GM21360 (cell line): ENCODE measurements around the gene CLIP3.
A peak's percentile ranks its signal among the peaks of the same experiment; 100 is the strongest.

Experiments
- ATAC-seq: cut with Tn5 transposase; IDR thresholded peaks from one replicate; pipeline ENCODE4 v1.9.1; 2021; ENCODE audit warnings: mild to moderate bottlenecking, moderate library complexity; ENCODE audit not compliant: unreplicated experiment

The CLIP3 gene

DNA sequence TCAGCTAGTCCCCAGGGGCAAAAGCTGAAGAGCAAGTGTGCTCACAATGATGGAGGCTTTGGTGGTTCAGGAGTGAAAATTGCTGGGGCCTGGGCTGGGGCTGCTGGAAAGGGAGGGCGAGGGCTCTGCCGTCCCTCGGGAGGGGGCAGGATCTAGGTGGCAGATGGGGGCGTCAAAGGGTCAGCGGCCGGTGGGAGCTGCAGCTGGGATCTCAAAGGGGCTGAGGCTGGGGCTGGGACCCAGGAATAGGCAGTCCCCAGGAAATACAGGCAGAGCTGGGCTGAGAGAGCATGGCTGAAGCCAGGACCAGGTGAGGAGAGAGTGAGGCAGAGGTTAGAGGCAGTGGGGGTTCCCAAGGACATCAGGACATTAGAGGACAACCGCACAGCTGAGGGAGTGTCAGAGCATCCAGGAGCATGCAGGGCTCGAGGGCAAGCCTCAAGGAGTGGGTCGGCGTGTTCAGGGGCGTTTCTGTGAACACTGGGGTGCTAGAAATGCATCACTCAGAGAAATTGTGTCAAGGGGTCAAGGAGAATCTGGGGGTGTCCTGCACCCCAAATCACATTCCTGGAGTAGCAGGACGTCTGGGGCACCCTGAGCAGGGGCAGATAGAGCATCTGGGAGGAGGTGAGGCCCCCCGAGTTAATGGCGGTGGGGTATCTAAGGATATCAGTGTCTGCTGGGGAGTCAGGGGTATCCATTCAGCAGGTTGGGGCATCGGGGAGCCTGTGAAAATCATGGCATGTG is 22.9 kb downstream of the CLIP3 start:
- no peak for ATAC-seq

DNA sequence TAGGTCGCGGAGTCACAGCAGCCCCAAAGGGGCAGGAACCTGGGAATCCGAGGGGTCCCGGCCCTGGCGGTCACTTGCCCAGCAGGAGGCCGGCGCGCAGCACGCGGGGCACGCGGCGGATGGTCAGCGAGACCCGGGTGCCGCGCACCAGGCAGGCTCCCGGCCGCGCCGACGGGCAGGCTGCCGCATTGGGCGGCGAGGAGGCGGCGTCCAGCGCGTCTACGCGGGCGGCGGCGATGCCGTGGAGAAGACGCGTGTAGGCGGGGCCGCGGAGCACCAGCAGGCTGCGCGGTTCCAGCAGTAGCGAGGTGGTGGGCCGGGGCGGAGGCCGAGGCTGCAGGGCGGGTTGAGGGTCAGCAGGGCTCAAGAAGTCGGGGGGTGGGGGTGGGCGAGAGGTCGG is 23.5 kb downstream of the CLIP3 start:
- no peak for ATAC-seq

DNA sequence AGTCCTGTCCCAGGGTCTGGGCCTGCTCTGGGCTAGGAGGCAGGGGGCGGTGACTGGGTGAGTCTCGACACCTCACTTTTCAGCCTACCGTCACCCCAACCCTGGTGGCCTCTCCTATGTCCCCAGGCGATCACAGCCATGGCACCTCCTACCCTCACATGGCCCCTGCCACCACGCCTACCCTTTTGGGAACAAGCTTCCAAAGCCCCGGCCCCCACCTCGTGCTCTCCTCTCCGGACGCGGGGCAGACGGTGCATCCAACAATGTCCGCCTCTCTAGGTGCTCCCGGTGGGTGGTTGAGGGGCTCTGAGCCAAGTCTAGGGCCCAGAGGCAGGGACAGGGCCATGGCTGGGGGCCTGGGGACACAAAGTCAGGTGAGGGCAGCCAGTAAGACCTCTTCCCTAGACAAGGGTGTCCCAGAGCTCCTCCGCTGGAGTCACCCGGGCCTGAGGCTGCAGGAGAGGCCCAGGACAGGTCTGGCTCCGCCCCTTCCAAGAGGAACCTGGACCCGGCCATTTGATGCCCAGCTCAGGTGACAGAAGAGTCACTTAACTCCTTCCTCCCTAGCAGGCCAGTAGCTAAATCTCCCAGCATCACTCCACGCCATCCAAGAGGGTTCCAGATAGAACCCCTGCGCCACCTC is 24.2 kb downstream of the CLIP3 start, which contains the start of gene SYNE4:
TSS of gene SYNE4 (minus strand) at position 478 of the 643 bp plus-strand sequence. CDS start at position 346, 132 bp downstream.
- ATAC-seq, result no peak

DNA sequence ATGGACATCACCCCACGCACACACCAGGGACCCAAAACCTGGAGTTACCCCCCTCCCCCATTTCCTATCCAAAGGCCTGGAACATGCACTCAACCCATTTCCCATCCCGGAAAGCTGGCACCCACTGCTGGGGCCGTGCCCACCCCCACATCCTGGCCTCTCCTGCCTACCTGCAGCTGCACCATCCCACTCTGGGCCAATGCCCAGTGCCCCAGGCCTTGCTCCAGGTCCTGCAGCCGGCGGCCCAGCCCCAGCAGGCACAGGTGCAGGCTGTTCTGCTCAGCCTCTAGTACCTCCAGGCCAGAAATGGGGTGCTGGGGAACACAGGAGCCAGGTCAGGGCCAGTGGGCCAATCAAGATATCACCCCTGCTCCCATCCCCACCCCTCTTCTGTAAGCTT is 25.7 kb downstream of the CLIP3 start:
- ATAC-seq, result no peak

DNA sequence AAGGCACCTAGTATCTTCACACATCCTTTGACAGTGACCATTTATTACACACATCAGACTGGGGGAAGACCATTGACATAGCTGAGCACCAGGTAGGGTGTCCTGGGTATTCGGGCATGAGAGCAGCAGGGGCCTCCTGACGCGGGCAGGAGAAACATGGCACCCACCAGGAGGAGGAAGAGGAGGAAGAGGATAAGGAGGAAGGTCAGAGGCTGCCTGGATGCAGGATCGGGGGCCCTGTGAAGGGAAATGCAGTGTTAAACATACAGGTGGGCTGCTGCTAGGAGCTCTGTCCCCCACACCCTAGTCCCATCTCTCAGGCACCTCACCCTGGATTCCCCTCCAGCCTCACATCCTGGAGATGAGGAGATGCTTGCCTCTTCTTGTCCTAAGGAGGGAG is 29.4 kb downstream of the CLIP3 start:
- no peak for ATAC-seq

DNA sequence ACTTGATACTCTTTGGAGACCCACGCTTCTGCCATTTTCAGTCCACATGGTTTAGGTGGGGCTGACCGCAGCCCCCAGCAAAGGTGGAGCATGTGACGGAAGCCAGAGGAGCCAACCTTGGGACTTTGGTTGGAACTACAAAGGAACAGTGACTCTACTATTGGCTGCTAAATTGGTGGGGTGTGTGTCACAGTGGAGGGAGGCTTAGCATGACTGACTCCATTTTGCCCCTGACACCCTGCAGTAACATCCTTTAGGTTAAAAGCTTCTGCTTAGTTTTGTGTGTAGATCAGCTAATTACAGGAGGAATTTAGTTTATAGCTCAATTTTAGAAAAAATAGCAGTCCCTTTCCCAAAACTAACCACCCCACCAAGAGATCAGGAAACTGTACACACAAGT is 31.1 kb downstream of the CLIP3 start:
- no peak for ATAC-seq

DNA sequence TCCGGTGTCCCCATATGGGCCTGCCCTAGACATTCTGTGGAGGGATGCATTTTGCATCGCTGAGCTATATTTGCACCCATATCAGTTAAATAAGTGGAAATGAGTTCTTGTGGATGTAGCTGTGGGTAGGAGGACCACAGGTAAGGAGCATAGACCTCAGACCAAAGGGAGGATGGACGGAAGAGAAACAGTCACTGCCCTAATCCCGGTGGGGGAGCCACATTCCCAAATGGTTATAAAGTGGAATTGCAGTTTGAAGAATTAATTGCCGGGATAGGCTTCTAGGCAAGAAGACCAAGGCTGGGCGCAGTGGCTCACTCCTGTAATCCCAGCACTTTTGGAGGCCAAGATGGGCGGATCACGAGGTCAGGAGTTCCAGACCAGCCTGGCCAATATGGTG is 35.9 kb downstream of the CLIP3 start:
- no peak for ATAC-seq

DNA sequence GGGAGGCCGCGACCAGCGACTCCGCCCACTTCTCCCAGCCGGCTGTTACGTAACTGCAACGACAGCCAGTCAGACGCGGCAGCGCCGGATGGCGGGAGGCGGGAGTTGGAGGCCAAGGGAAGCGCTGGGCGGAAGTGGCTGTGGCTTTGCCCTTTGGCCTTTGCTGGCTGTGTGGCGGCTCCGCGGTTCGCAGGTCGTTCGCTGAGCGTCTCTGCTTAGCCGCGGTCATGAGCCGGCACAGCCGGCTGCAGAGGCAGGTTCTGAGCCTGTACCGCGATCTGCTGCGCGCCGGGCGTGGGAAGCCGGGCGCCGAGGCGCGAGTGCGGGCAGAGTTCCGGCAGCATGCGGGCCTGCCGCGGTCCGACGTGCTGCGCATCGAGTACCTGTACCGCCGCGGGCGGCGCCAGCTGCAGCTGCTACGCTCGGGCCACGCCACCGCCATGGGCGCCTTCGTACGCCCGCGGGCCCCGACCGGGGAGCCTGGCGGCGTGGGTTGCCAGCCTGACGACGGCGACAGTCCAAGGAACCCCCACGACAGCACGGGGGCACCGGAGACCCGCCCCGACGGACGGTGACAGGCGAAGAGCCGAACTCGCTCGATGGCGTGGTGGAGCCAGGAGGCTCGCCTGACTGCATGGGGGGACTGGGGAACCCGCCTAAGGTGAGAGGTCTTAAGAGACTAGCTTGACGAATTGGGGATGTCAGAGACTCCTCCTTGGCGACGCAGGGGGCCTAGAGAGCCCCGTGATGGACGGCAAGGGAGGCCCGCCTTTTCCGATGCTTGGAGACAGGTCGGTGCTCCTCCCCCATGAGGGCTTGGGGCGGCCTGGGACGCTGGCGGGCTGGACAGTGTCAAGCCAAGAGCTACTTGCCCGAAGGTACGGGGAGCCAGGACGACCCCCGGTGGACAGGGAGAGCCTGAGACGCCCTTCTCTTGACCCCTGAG is 37.4 kb downstream of the CLIP3 start, which contains the start of gene SDHAF1:
TSS of gene SDHAF1 (plus strand) at position 141 of the 946 bp plus-strand sequence. CDS start at position 228, 87 bp downstream.
- ATAC-seq, result peak; percentile 66

DNA sequence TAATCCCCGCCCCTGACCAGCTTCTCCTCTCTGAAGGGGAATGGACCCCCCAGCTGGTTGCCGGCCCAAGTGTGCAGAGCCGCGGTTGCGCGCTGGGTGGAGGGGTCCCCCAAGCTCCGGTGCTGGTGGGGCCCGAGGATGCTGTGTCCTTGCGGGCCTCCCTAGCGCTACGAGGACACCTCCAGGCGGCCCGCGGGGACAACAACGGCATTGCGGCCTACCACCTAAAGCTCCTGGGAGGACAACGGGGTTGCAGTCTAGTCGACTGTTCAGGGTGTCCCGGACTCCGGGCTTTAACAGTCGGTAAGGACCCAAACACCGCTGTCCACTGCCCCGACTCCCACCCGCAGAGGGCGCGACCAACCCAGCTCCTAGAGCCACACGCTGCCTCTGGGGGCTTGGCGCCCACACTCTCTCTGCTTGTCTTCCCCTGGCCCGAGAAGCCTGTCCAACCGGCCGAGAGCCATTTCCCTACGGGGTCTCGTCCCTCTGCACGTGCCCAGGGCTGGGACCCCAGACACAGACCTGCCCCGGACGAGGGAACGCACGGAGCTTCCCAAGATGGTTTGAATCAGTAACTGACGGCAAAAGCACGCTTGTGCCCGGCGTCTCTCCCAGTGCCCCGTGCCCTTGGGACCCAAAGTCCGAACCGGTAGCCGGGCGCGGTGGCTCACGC is 38.6 kb downstream of the CLIP3 start:
- no peak for ATAC-seq

DNA sequence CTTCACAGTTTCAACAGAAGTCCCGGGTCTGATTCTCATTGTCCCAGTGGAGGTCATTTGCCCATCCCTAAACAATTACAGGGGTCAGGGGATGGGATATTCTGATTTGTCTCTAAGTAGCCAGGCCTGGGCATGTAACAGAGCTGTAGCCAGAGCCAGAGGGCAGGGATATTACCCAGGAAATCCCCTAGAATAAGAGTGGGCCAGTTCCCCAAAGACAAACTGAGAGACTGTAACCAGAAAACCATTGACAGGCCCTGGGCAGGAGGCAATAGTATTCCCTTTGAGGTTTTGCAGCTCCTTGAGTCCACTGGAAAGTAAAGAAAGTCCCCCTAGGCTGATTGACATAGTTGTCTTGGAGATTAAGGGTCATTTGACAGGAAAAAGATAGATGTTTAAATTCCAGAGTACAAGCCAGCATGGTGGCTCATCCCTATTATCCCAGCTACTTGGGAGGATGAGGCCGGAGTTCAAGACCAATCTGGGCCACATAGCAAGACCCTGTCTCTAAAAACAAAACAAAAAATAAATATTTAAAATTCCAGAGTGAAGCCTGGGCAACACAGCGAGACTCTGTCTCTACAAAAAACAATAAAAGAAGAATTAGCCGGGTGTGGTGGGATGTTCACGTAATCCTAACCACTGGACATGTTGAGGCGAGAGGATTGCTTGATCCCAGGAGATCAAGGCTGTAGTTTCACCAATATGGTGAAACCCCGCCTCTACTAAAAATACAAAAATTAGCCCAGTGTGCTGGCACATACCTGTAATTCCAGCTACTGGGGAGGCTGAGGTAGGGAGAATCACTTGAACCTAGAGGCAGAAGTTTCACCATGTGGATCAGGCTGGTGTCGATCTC is 39.5 kb downstream of the CLIP3 start:
- no peak for ATAC-seq

DNA sequence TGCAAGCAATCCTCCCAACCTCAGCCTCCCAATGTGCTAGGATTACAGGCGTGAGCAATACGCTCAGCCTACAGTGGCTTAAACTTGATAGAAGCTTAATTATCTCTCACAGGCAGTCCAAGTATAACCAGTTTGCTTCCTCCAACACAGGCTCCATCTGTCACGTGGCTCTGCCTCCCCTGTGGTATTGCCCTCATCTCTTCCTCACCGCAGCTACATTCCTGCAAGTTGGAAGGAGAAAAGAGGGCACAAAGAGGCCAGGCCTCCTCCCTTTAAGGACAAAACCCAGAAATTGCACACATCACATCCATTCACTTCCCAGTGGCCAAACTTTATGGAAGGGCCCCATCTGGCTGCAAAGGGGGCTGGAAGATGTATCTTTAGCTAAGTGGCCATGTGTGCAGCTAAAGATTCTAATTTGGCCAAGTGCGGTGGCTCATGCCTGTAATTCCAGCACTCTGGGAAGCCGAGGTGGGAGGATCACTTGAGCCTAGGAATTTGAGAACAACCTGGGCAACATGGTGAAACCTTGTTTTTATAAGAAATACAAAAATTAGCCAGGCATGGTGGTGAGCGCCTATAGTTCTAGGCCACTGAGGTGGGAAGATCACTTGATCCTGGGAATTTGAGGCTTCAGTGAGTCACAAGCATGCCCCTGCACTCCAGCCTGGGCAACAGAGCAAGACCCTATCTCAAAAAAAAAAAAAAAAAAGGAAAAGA is 40.8 kb downstream of the CLIP3 start:
- ATAC-seq, result no peak

DNA sequence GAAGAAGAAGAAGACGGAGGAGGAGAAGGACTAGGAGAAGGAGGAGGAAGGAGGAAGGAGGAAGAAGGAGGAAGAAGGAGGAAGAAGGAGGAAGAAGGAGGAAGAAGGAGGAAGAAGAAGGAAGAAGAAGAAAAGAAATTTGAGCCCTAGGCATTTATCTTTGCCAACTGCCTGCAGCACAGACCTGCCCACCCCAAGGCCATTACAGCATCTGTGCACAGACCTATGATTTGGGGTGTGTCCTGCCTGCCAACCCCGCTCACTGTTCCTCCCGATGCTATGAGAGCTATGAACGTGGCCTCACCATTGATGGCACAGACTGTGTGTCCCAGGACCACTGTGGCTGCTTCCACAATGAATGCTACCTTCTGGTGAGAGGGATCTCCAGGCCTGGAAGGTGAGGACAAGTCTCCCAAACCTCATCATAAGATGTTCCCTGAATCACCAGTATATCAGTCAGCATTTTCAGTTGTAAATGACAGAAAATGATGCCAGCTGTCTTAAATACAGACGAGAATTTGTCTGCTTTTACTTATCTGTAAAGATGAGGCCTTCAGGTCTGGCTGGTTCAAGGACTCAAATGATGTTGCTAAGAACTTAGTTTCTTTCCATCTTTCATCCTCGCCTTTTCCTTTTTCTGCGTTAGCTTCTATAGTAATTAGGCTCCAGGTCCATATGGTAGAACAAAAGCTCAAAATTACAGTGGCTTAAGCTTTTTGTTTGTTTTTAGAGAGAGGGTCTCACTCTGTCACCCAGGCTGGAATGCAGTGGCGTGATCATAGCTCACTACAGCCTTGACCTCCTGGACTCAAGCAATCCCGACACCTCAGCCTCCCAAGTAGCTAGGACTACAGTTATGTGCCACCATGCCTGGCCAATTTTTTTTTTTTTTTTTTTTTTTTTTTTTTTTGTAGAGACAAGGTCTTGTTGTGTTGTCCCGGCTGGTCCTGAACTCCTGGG is 41.6 kb downstream of the CLIP3 start:
- no peak for ATAC-seq

DNA sequence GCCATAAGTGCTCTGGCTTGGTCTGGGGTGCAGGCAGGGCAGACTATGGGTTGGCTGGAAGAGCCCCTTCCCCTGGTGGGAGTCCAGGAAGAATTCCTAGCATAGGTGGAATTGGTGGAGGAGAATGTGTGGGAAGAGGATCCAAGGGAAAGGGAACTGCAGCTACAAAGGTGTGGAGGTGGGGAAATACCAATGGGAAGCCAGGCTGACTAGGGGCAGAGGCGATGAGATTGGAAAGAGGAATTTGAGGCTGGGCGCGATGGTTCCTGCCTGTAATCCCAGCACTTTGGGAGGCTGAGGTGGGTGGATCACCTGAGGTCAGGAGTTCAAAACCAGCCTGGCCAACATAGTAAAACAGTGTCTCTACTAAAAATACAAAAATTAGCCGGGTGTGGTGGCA is 42.5 kb downstream of the CLIP3 start:
- no peak for ATAC-seq

DNA sequence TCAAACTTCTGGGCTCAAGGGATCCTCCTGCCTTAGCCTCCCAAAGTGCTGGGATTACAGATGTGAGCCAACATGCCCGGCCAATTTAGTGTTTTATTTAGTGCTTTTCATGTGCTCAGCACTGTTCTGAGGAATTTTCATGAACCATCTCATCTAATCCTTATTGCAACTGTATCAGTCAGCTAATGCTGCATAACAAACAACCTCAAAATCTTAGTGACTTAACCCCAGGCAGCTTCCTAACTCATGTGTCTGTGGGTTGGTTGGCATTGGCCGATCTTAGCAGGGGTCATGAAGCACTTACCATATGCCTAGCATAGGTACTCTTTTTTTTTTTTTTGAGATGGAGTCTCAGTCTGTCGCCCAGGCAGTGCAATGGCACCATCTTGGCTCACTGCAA is 43.8 kb downstream of the CLIP3 start:
- ATAC-seq, result no peak

DNA sequence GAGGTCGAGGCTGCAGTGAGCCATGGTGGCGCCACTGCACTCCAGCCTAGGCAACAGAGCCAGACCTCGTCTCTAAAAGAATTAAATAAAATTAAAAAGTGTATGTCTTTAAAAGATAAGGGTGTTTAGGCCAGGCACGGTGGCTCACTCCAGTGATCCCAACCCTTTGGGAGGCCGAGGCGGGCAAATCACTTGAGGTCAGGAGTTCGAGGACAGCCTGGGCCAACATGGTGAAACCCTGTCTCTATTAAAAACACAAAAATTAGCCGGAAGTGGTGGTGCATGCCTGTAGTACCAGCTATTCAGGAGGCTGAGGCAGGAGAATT is 45.1 kb downstream of the CLIP3 start:
- ATAC-seq, result no peak

DNA sequence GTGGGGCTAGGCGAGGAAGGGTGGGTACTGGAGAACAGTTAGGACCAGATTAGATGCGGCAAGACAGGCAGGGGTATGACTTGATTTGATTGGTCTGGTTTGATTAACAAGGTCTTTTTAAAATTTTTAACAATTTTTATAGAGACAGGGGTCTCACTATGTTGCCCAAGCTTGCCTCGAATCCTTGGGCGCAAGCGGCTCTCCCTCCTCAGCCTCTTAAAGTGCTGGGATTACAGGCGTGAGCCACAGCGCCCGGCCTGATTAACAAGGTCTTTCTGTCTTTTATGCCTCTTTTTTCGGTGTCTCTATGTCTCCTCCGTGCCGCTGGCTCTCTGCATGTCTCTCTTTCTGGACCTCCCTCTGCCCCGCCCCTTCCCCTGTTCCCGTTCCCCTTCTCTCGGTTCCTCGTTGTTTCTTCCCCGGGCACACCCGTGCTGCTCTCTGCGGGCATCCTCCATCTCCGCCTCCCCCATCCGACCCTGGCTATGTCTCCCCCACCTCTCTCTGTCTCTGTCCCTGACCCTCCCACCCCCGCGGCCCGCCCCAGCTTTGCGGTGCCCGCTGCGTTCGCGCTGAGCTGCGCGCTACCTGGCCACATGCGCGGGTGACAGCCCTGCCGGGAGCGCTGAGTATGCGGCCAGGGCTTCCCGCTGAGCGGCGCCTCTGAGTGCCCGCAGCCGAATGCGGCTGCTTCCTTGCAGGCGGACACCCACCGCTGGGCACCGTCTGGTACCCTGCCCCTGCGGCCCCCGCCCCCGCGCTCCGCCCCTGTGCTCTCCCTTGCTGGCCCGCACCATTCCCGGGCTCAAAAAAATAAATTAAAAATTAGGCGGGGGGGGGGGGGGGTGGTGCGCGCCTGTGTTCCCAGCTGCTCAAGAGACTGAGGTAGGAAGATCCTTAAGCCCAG is 45.8 kb downstream of the CLIP3 start:
- ATAC-seq, result no peak

DNA sequence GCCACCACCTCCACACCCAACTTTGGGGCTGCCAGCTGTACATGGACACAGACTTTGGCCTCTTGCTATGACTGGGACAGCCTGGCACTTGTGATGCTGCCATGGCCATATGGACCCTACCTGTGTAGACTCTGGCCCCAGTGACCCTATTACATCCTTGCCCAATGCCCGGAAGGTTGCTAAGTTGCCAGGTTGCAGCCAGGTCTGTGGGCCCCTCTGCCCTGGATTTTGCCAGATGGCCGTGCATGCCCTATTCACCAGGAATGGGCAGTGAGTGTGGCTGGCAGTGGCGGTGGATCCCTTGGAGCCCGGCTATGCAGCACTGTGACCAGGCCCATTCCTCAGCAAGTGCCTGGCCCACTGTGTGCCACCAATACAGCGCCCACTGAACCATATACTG is 46.6 kb downstream of the CLIP3 start:
- no peak for ATAC-seq
